ENCODE results near the gene C11orf24. TPM values are rescaled to one million over a fixed set of nuclear protein-coding genes. Genes with fewer than 3 reads are reported as not detected.
"Not testable (repeated sequence)": the region's sequence is repeated elsewhere in the genome, so short reads cannot be mapped to it uniquely, and the experiment has no call there.

C11orf24 gene
- total RNA-seq, 1 donor from 2014 or later: 54.2 TPM

DNA sequence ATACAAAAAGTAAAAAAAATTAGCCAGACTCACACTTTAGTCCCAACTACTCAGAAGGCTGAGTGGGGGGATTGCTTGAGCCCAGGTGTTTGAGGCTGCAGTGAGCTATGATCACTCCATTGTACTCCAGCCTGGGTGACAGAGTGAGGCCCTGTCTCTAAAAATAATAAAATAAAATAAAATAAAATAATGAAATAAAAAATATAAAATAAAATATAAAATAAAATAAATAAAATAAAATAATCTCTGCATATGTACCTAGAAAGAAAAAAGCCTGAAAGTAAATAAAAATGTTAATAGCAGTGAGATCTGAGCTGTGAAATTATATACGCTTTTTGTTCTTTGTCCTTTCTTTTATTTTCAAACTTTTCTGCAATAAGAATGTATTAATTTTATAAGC, 23.5 kb upstream of the C11orf24 start:
- Mint-ChIP-seq H3K27me3 (ENCODE audit: low read depth) (no peaks in the 10 kb centered on the region), H3K27ac (ENCODE audit: unreplicated experiment) (no peak overlapping the region), H3K4me1 (no peaks in the 10 kb centered on the region), H3K36me3 (ENCODE audit: low read depth) (no peaks in the 10 kb centered on the region), H3K4me3 (no peak overlapping the region), H3K9me3 (no peaks in the 10 kb centered on the region)
- TF ChIP-seq, protein P1, sequence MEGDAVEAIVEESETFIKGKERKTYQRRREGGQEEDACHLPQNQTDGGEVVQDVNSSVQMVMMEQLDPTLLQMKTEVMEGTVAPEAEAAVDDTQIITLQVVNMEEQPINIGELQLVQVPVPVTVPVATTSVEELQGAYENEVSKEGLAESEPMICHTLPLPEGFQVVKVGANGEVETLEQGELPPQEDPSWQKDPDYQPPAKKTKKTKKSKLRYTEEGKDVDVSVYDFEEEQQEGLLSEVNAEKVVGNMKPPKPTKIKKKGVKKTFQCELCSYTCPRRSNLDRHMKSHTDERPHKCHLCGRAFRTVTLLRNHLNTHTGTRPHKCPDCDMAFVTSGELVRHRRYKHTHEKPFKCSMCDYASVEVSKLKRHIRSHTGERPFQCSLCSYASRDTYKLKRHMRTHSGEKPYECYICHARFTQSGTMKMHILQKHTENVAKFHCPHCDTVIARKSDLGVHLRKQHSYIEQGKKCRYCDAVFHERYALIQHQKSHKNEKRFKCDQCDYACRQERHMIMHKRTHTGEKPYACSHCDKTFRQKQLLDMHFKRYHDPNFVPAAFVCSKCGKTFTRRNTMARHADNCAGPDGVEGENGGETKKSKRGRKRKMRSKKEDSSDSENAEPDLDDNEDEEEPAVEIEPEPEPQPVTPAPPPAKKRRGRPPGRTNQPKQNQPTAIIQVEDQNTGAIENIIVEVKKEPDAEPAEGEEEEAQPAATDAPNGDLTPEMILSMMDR (conservative IDR thresholded peaks at IDR 0.05): no peak
- no peak for DNase-seq (ENCODE audit: low read depth, low spot score)

DNA sequence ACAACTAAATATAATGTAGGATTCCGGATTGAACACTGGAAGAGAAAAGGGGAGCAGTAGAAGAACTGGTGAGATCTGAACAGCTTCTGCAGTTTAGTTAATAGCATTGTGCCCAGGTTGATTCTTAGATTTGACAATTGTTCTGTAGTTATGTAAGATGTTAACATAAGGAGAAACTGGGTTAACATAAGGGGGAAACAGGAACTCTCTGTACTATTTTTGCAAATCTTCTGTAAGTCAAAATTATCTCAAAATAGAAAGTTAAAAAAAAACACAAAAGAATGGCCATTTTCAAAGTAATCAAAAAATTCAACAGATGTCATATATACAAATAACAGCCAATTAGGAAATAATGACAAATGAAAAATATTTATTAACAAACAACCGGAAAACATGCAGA, 21.9 kb upstream of the C11orf24 start:
- TF ChIP-seq, protein P1 (conservative IDR thresholded peaks at IDR 0.05): no peak
- Mint-ChIP-seq H3K4me3 (no peak overlapping the region), H3K36me3 (ENCODE audit: low read depth) (no peaks in the 10 kb centered on the region), H3K9me3 (peaks cover 3% of the 10 kb centered on the region), H3K27ac (ENCODE audit: unreplicated experiment) (no peak overlapping the region), H3K27me3 (ENCODE audit: low read depth) (no peaks in the 10 kb centered on the region), H3K4me1 (no peaks in the 10 kb centered on the region)
- no peak for DNase-seq (ENCODE audit: low read depth, low spot score)

DNA sequence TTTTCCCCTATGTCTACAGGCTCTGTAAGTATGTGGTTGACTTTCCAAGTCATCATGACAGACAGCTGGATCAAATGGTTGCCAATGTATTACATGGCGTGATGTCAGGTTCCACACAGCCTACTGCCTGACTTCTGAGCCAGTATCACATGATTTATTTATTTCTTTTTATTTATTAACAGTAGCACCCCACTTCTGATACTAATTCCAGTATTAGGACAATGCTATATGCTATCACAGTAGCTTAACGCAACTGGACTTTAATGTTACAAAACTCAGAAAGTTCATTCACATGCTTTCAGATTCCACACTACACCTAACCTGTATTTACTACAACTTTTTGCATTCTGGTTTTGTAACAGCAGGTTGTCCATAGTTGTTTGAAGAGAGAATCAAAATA, 17.7 kb upstream of the C11orf24 start:
- H3K36me3 Mint-ChIP-seq (ENCODE audit: low read depth): no peaks in the 10 kb centered on the region
- TF ChIP-seq, protein P1 (conservative IDR thresholded peaks at IDR 0.05): no peak
- no peaks in the 10 kb centered on the region for H3K4me1 Mint-ChIP-seq
- H3K4me3 Mint-ChIP-seq: no peak overlapping the region
- H3K9me3 Mint-ChIP-seq: peaks cover 8% of the 10 kb centered on the region
- H3K27me3 Mint-ChIP-seq (ENCODE audit: low read depth): no peaks in the 10 kb centered on the region
- H3K27ac Mint-ChIP-seq (ENCODE audit: unreplicated experiment): no peak overlapping the region
- no peak for DNase-seq (ENCODE audit: low read depth, low spot score)

DNA sequence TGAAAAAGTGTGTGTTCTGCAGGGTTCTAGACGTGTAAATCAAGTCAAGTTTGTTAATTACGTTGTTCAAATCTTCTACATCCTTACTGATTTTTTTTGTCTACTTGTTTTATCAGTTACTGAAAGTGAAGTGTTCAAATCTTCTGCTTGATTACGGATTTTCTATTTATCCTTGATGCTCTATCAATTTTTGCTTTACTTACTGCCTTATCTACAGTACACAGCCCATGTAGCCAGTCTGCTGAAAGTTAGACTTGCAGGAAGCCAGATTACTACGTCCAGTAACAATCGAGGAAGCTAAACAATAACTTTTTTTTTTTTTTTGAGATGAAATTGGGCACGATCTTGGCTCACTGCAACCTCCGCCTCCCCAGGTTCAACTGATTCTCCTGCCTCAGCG, 15.6 kb upstream of the C11orf24 start:
- no peak overlapping the region for H3K27ac Mint-ChIP-seq (ENCODE audit: unreplicated experiment)
- H3K27me3 Mint-ChIP-seq (ENCODE audit: low read depth): no peaks in the 10 kb centered on the region
- DNase-seq (ENCODE audit: low read depth, low spot score): no peak
- H3K9me3 Mint-ChIP-seq: peaks cover 11% of the 10 kb centered on the region
- H3K4me3 Mint-ChIP-seq: no peak overlapping the region
- no peaks in the 10 kb centered on the region for H3K36me3 Mint-ChIP-seq (ENCODE audit: low read depth)
- H3K4me1 Mint-ChIP-seq: peaks cover 3% of the 10 kb centered on the region
- TF ChIP-seq, protein P1 (conservative IDR thresholded peaks at IDR 0.05): no peak

DNA sequence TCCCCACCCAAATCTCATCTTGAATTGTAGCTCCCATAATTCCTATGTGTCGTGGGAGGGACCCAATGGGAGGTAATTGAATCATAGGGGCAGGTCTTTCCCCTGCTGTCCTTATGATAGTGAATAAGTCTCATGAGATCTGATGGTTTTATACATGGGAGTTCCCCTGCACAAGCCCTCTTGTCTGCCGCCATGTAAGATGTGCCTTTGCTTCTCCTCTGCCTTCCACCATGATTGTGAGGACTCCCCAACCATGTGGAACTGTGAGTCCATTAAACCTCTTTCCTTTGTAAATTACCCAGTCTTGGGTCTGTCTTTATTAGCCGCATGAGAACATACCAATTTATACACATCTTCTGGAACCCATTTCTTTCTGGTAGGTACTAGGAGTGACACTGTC, 12.8 kb upstream of the C11orf24 start:
- not testable (repeated sequence) for H3K9me3 Mint-ChIP-seq; H3K27ac Mint-ChIP-seq (ENCODE audit: unreplicated experiment); H3K4me1 Mint-ChIP-seq; H3K27me3 Mint-ChIP-seq (ENCODE audit: low read depth); H3K4me3 Mint-ChIP-seq; H3K36me3 Mint-ChIP-seq (ENCODE audit: low read depth); DNase-seq (ENCODE audit: low read depth, low spot score)

DNA sequence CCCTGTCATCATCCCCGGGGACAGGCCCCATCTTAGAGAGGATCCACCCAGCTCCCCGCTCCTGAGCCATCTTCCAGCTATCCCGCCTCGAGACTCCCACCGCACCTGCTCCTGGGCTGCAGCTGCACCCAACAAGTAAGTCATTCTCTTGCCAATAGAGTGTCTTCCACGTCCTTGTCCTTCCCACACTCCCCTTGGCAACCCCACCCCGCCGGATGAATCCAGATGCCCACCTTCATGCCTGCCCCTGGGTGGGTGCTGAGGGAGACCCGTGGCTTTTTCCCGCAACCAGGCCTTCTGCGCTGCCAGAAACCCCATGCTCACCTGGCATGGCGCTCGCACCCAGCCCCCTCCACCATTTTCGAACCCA, 11.1 kb upstream of the C11orf24 start:
- TF ChIP-seq, protein P1 (conservative IDR thresholded peaks at IDR 0.05): no peak
- Mint-ChIP-seq H3K27ac (ENCODE audit: unreplicated experiment) (no peak overlapping the region), H3K4me1 (peaks cover 6% of the 10 kb centered on the region), H3K4me3 (no peak overlapping the region), H3K9me3 (peaks cover 6% of the 10 kb centered on the region), H3K27me3 (ENCODE audit: low read depth) (no peaks in the 10 kb centered on the region), H3K36me3 (ENCODE audit: low read depth) (no peaks in the 10 kb centered on the region)
- no peak for DNase-seq (ENCODE audit: low read depth, low spot score)
